Measurements from ENCODE around the gene UBTD2. TPM values are rescaled to one million over a fixed set of nuclear protein-coding genes. Genes with fewer than 3 reads are reported as not detected.

The UBTD2 gene
- total RNA-seq, 4 donors from 2014 or later = 21.6 to 38.2 (median 25.2) TPM

DNA sequence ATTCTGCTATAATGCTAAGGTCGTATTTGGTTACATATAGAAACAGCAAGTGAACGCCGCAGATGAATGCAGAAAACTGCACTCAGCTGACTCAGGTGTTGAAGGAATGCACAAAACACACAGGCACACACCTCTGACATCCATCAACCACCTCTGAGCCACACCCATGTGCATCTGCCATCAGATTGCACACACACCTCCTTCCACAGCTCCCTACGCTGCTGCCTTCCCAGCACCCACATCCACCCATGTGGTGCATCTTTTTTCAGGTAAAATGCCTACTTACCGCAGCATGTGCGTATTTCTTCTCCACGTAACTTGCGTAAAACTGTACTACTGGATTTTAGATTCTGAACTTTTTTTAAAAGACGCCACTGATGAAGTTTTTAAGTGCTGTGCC lies 102.6 kb downstream of the UBTD2 start:
- Histone ChIP-seq H3K27ac (peak overlapping the region in 1 of 4 donors; percentile 93), H3K4me1 (peaks cover 0 to 21% (median 12%) of the 10 kb centered on the region in 4 donors), H3K27me3 (no peaks in the 10 kb centered on the region), H3K4me3 (no peak overlapping the region), H3K9me3 (no peaks in the 10 kb centered on the region), H3K36me3 (no peaks in the 10 kb centered on the region)
- DNase-seq = no peak
- no peak for TF ChIP-seq POLR2A (IDR thresholded peaks at IDR 0.05)
- TF ChIP-seq, protein P1, sequence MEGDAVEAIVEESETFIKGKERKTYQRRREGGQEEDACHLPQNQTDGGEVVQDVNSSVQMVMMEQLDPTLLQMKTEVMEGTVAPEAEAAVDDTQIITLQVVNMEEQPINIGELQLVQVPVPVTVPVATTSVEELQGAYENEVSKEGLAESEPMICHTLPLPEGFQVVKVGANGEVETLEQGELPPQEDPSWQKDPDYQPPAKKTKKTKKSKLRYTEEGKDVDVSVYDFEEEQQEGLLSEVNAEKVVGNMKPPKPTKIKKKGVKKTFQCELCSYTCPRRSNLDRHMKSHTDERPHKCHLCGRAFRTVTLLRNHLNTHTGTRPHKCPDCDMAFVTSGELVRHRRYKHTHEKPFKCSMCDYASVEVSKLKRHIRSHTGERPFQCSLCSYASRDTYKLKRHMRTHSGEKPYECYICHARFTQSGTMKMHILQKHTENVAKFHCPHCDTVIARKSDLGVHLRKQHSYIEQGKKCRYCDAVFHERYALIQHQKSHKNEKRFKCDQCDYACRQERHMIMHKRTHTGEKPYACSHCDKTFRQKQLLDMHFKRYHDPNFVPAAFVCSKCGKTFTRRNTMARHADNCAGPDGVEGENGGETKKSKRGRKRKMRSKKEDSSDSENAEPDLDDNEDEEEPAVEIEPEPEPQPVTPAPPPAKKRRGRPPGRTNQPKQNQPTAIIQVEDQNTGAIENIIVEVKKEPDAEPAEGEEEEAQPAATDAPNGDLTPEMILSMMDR (IDR thresholded peaks at IDR 0.05) = no peak

DNA sequence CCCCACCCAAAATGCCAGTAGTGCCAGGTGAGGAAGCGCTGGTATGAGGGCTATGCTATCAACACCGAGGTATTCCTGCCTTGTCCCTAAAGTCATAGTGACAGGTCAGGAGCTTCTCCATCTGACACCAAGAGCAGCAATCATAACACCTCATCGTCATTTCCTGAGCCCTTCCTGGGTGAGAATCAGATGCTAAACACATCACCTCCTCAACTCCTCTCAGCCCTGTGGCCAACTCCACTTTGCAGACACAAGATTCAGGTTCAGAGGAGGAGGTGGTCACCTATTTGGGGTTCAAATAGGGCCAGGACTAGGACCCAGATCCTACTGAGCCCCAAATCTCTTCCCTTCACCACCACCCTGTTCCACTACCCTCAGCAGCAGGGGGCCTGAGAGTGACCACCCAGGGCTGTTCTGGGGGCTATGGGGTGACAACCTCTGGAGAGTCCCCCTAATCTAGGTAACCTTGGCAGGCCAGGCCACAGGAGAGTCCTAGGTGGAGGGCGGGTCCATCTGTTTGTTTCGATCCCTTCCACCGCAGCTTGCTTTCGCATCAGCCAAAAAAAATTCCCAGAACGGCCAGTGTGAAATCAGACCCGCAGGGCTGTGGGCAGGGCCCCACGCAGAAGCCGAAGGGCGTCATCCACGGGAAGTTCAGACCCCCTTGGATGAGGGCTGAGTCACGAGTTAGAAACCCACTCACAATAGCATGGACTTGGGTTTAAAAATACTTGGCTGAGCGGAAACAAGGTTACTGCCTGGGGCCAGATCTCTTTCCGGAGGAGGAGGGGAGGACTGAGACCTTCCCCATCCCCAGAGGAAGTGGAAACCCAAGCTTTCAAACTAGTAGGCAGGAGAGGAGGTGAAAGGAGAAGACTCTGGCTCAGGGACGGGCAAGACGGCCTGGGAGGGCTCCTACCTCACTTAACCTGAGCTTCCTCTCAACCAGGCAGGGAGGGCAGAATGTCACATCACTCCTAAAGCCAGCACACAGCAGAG lies 104.3 kb downstream of the UBTD2 start:
- H3K36me3 ChIP-seq = no peaks in the 10 kb centered on the region
- DNase-seq = peak in 2 of 3 donors; percentile 71 to 76
- no peak for TF ChIP-seq POLR2A (IDR thresholded peaks at IDR 0.05)
- TF ChIP-seq, protein P1 (IDR thresholded peaks at IDR 0.05) = no peak
- H3K27ac ChIP-seq = peak overlapping the region; percentile 81 to 93 (median 82)
- H3K4me3 ChIP-seq = peak overlapping the region; percentile 8 to 43 (median 33)
- no peaks in the 10 kb centered on the region for H3K27me3 ChIP-seq
- no peaks in the 10 kb centered on the region for H3K9me3 ChIP-seq
- H3K4me1 ChIP-seq = peaks cover 2 to 26% (median 18%) of the 10 kb centered on the region in 4 donors

DNA sequence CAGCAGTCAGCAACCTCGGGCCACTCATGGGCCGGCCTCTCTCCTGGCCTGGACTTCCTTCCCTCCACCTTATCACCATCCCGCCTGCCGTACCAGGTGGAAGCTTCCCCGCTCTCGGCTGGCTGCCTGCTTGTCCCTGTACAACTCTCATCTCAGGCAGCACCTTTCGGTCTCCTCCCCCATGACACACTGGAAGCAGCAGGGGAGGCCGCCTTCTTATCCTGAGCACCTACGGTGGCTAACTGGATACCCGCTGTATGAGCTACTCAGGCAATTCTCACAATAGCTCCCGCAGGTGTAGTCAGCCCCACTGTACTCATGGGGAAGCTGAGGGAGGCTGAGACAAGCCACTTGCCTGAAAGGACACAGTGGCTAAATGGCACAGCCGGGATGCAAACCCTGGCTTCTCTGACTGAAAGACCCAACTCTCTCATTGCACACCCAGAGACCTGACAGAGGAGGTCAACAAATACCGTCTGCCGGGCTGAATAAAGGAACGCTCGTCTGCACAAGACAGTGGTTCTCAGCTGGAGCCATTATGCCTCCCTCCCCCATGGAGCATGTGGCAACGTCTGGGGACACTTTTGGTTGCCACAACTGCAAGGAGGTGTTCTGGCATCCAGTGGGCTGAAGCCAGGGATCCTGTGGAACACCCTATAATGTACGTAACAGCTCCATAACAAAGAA lies 105.1 kb downstream of the UBTD2 start:
- no peaks in the 10 kb centered on the region for H3K27me3 ChIP-seq
- H3K4me1 ChIP-seq = peaks cover 2 to 32% (median 18%) of the 10 kb centered on the region in 4 donors
- H3K9me3 ChIP-seq = no peaks in the 10 kb centered on the region
- H3K36me3 ChIP-seq = no peaks in the 10 kb centered on the region
- TF ChIP-seq POLR2A (IDR thresholded peaks at IDR 0.05) = no peak
- TF ChIP-seq, protein P1 (IDR thresholded peaks at IDR 0.05) = no peak
- H3K27ac ChIP-seq = peak overlapping the region; percentile 81 to 93 (median 82)
- DNase-seq = peak in 1 of 3 donors; percentile 56
- peak overlapping the region in 3 of 4 donors; percentile 7 to 22 (median 18) for H3K4me3 ChIP-seq

DNA sequence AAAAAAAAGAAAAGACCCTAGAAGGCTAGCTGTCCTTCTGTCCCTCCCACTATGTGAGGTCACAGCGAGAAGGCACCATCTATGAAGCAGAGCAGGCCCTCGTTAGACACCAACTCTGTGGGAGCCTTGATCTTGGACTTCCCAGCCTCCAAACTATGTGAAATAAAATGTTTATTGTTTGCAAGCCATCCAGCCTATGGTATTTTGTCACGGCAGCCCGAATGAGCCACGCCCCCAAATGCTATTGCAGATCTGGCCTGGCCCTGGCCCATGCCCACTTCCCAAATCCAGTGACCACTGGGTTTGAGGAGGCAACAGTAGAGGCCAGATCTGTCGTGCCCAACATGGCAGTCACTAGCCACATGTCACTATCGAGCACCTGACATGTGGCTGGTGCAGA lies 106.4 kb downstream of the UBTD2 start:
- no peak overlapping the region for H3K4me3 ChIP-seq
- H3K4me1 ChIP-seq = peaks cover 2 to 38% (median 18%) of the 10 kb centered on the region in 4 donors
- H3K9me3 ChIP-seq = no peaks in the 10 kb centered on the region
- H3K36me3 ChIP-seq = no peaks in the 10 kb centered on the region
- DNase-seq = no peak
- no peaks in the 10 kb centered on the region for H3K27me3 ChIP-seq
- H3K27ac ChIP-seq = peak overlapping the region in 1 of 4 donors; percentile 93
- no peak for TF ChIP-seq POLR2A (IDR thresholded peaks at IDR 0.05)
- TF ChIP-seq, protein P1 (IDR thresholded peaks at IDR 0.05) = no peak

DNA sequence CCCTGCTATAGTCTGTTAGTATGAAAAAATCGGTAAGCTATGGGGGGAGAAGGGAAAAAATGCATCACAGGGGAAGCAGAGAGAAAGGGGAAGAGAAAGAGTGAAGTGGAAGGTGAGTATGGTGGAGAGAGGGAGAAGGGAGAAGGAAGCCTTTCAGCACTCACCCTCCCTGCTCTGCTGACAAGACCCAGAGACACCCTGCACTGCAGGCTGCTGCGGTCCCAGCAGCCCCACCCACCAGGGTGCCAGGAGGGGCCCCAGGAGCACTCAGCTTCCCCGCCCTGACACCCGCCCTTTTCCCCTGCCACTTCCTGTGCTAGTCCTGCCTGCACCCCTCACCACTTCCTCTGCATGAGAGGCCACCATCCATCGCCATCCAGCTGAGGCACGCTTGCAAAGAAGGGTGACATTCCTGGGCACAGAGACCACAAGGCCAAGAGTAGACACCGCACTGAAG lies 108.3 kb downstream of the UBTD2 start:
- Histone ChIP-seq H3K4me3 (peak overlapping the region; percentile 23 to 55 (median 42)), H3K36me3 (no peaks in the 10 kb centered on the region), H3K4me1 (peaks cover 2 to 38% (median 18%) of the 10 kb centered on the region in 4 donors), H3K9me3 (no peaks in the 10 kb centered on the region), H3K27me3 (no peaks in the 10 kb centered on the region), H3K27ac (peak overlapping the region; percentile 40 to 93 (median 66))
- TF ChIP-seq, protein P1 (IDR thresholded peaks at IDR 0.05) = no peak
- TF ChIP-seq POLR2A (IDR thresholded peaks at IDR 0.05) = no peak
- DNase-seq = peak in 2 of 3 donors; percentile 95
